NCI-H748 treated with DMSO at 0.1 percent for 48 hours (cell line): ENCODE results near the gene ABCG1.
A peak's percentile ranks its signal among the peaks of the same experiment; 100 is the strongest.

ENCODE experiments used
- DNase-seq: peaks from one replicate; lab custom pipeline; 2025; lab: John Stamatoyannopoulos, UW

Gene ABCG1

GRCh38 chr21:42324896-42325295, 106.0 kb downstream of the ABCG1 start:
- DNase-seq, result no peak

- no peak for DNase-seq
Measured at GRCh38 chr21:42330380-42331371, 111.7 kb downstream of the ABCG1 start.

- DNase-seq, result no peak
Measured at GRCh38 chr21:42331660-42332059, 112.7 kb downstream of the ABCG1 start.

- no peak for DNase-seq
Measured at GRCh38 chr21:42332557-42333317, 113.8 kb downstream of the ABCG1 start.

- DNase-seq, result no peak
Measured at GRCh38 chr21:42336054-42336453, 117.1 kb downstream of the ABCG1 start.

GRCh38 chr21:42337276-42337675, 118.3 kb downstream of the ABCG1 start:
- DNase-seq, result no peak

- DNase-seq, result peak; percentile 85
Measured at GRCh38 chr21:42337830-42338728, 119.1 kb downstream of the ABCG1 start.

GRCh38 chr21:42338729-42339715, 120.1 kb downstream of the ABCG1 start:
- no peak for DNase-seq

- no peak for DNase-seq
Measured at GRCh38 chr21:42340187-42341050, 121.5 kb downstream of the ABCG1 start.

- DNase-seq, result no peak
Measured at GRCh38 chr21:42341776-42342542, 123.0 kb downstream of the ABCG1 start.

GRCh38 chr21:42343101-42343500, 124.2 kb downstream of the ABCG1 start:
- no peak for DNase-seq

GRCh38 chr21:42343556-42343955, 124.6 kb downstream of the ABCG1 start:
- no peak for DNase-seq

GRCh38 chr21:42343963-42344510, 125.1 kb downstream of the ABCG1 start:
- DNase-seq, result no peak

- DNase-seq, result no peak
Measured at GRCh38 chr21:42344631-42345030, 125.7 kb downstream of the ABCG1 start.

GRCh38 chr21:42346441-42346840, 127.5 kb downstream of the ABCG1 start:
- no peak for DNase-seq
